Measurements from ENCODE around the gene CWC15. TPM values are rescaled to one million over a fixed set of nuclear protein-coding genes. Genes with fewer than 3 reads are reported as not detected.

CWC15 gene
- total and polyA plus RNA-seq, 2 donors (not counting 1 experiment from before 2014, with no cell fraction given): 18.1 to 59.8 TPM

DNA sequence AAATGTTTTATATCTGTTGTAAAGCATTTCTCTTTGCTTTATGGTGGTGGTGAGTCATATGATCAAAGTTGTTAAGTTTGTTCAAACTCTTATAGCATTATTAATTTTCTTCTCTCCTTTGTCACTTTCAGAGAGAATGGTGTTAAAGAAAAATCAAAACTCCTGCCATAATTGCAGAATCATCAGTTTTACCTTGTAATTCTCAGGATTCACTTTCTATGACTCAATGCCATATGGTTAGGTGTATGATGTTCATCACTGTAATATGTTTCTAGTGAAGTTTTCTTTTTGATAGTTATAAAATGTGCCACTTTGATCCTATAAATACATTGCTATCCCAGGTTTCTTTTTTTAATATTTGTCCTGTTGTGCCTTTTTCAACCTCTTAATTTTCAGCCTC is 38.0 kb upstream of the CWC15 start:
- H3K4me3 Mint-ChIP-seq: no peak overlapping the region
- Histone ChIP-seq H3K27ac (ENCODE audit: low read length in 2 of 2) (no peak overlapping the region), H3K4me1 (ENCODE audit: control insufficient read depth in 2 of 2, insufficient read depth in 2 of 2, low read length in 2 of 2) (no peaks in the 10 kb centered on the region), H3K9ac (ENCODE audit: low read length) (no peak overlapping the region), H3K27me3 (replicated peaks in 1 of 4; ENCODE audit: control extremely low read depth in 1 of 4, control insufficient read depth in 3 of 4, insufficient read depth in 4 of 4, low read length in 3 of 4) (peaks cover 0 to 9% (median 3%) of the 10 kb centered on the region in 4 experiments), H2AFZ (ENCODE audit: insufficient read depth, low read depth, low read length, poor library complexity, severe bottlenecking) (no peak overlapping the region), H3K4me2 (replicated peaks; ENCODE audit: low read depth, low read length, poor library complexity, severe bottlenecking) (no peak overlapping the region), H4K20me1 (ENCODE audit: control insufficient read depth, insufficient read depth, low read length, poor library complexity, severe bottlenecking) (no peaks in the 10 kb centered on the region), H3K4me3 (ENCODE audit: control extremely low read depth in 1 of 5, extremely low read depth in 1 of 5, insufficient read depth in 1 of 5, low read depth in 2 of 5, low read length in 4 of 5) (no peak overlapping the region), H3K9me3 (ENCODE audit: control extremely low read depth in 1 of 3, control insufficient read depth in 2 of 3, insufficient read depth in 1 of 3, low read length in 2 of 3) (no peaks in the 10 kb centered on the region), H3K79me2 (ENCODE audit: control insufficient read depth, insufficient read depth, low read length) (no peaks in the 10 kb centered on the region), H3K36me3 (replicated peaks in 1 of 2; ENCODE audit: control extremely low read depth in 1 of 2, control insufficient read depth in 1 of 2, extremely low read depth in 1 of 2, insufficient read depth in 2 of 2, low read length in 1 of 2) (no peaks in the 10 kb centered on the region)
- ChIA-PET POLR2A (no interaction called here), CTCF (no interaction called here)
- DNase-seq: no peak
- no peaks in the 10 kb centered on the region for H3K9me3 Mint-ChIP-seq (ENCODE audit: insufficient read depth)
- no peak for ATAC-seq (ENCODE audit: low read depth)
- intact Hi-C loops (cut with micrococcal nuclease): no loop called here
- TF ChIP-seq, protein P1, sequence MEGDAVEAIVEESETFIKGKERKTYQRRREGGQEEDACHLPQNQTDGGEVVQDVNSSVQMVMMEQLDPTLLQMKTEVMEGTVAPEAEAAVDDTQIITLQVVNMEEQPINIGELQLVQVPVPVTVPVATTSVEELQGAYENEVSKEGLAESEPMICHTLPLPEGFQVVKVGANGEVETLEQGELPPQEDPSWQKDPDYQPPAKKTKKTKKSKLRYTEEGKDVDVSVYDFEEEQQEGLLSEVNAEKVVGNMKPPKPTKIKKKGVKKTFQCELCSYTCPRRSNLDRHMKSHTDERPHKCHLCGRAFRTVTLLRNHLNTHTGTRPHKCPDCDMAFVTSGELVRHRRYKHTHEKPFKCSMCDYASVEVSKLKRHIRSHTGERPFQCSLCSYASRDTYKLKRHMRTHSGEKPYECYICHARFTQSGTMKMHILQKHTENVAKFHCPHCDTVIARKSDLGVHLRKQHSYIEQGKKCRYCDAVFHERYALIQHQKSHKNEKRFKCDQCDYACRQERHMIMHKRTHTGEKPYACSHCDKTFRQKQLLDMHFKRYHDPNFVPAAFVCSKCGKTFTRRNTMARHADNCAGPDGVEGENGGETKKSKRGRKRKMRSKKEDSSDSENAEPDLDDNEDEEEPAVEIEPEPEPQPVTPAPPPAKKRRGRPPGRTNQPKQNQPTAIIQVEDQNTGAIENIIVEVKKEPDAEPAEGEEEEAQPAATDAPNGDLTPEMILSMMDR (IDR thresholded peaks at IDR 0.05): no peak
- no peak for TF ChIP-seq EZH2 (IDR thresholded peaks at IDR 0.05; ENCODE audit: borderline replicate concordance, insufficient read depth, low read depth, low read length, poor library complexity, severe bottlenecking)
- H3K27me3 Mint-ChIP-seq: peaks cover 31% of the 10 kb centered on the region
- H3K4me1 Mint-ChIP-seq: no peaks in the 10 kb centered on the region
- no peak overlapping the region for H3K27ac Mint-ChIP-seq

DNA sequence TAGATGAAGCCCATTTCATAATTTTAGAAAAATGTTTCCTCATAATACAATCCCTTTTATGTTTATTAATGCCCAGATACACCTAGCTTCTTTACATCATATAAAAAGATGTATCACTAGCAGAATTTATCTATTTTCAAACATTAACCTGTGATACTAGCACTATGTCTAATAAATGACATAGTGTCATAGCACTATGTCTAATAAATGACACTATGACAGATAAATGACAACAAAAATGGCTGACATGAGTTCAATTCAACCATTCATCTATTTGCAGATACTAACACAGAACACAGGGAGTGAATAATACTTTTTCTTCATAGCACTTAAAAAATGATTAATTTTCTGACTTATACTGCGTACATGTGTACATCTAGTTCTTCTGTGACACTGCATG is 32.3 kb upstream of the CWC15 start:
- ChIA-PET POLR2A (no interaction called here), CTCF (no interaction called here)
- Mint-ChIP-seq H3K9me3 (ENCODE audit: insufficient read depth) (no peaks in the 10 kb centered on the region), H3K27ac (no peak overlapping the region), H3K4me3 (no peak overlapping the region), H3K27me3 (peaks cover 18% of the 10 kb centered on the region), H3K4me1 (no peaks in the 10 kb centered on the region)
- Histone ChIP-seq H3K9ac (ENCODE audit: low read length) (no peak overlapping the region), H3K36me3 (replicated peaks in 1 of 2; ENCODE audit: control extremely low read depth in 1 of 2, control insufficient read depth in 1 of 2, extremely low read depth in 1 of 2, insufficient read depth in 2 of 2, low read length in 1 of 2) (no peaks in the 10 kb centered on the region), H3K27ac (ENCODE audit: low read length in 2 of 2) (no peak overlapping the region), H3K27me3 (replicated peaks in 1 of 4; ENCODE audit: control extremely low read depth in 1 of 4, control insufficient read depth in 3 of 4, insufficient read depth in 4 of 4, low read length in 3 of 4) (no peaks in the 10 kb centered on the region), H3K4me3 (ENCODE audit: control extremely low read depth in 1 of 5, extremely low read depth in 1 of 5, insufficient read depth in 1 of 5, low read depth in 2 of 5, low read length in 4 of 5) (no peak overlapping the region), H4K20me1 (ENCODE audit: control insufficient read depth, insufficient read depth, low read length, poor library complexity, severe bottlenecking) (no peaks in the 10 kb centered on the region), H3K4me2 (replicated peaks; ENCODE audit: low read depth, low read length, poor library complexity, severe bottlenecking) (no peak overlapping the region), H3K4me1 (ENCODE audit: control insufficient read depth in 2 of 2, insufficient read depth in 2 of 2, low read length in 2 of 2) (no peaks in the 10 kb centered on the region), H3K79me2 (ENCODE audit: control insufficient read depth, insufficient read depth, low read length) (no peaks in the 10 kb centered on the region), H2AFZ (ENCODE audit: insufficient read depth, low read depth, low read length, poor library complexity, severe bottlenecking) (no peak overlapping the region), H3K9me3 (ENCODE audit: control extremely low read depth in 1 of 3, control insufficient read depth in 2 of 3, insufficient read depth in 1 of 3, low read length in 2 of 3) (peaks cover 0 to 1% (median 0%) of the 10 kb centered on the region in 3 donors)
- TF ChIP-seq, protein P1 (IDR thresholded peaks at IDR 0.05): no peak
- TF ChIP-seq EZH2 (IDR thresholded peaks at IDR 0.05; ENCODE audit: borderline replicate concordance, insufficient read depth, low read depth, low read length, poor library complexity, severe bottlenecking): no peak
- WGBS (ENCODE audit: insufficient coverage): no CpG with 5 or more reads among the region's 1 CpG
- ATAC-seq (ENCODE audit: low read depth) (no peak), DNase-seq (no peak)
- intact Hi-C loops (cut with micrococcal nuclease): no loop called here
